ENCODE results near the gene CBR3. TPM values are rescaled to one million over a fixed set of nuclear protein-coding genes. Genes with fewer than 3 reads are reported as not detected.

CBR3 gene
- total RNA-seq, 4 donors from 2014 or later = 21.3 to 45.9 (median 37.9) TPM

DNA sequence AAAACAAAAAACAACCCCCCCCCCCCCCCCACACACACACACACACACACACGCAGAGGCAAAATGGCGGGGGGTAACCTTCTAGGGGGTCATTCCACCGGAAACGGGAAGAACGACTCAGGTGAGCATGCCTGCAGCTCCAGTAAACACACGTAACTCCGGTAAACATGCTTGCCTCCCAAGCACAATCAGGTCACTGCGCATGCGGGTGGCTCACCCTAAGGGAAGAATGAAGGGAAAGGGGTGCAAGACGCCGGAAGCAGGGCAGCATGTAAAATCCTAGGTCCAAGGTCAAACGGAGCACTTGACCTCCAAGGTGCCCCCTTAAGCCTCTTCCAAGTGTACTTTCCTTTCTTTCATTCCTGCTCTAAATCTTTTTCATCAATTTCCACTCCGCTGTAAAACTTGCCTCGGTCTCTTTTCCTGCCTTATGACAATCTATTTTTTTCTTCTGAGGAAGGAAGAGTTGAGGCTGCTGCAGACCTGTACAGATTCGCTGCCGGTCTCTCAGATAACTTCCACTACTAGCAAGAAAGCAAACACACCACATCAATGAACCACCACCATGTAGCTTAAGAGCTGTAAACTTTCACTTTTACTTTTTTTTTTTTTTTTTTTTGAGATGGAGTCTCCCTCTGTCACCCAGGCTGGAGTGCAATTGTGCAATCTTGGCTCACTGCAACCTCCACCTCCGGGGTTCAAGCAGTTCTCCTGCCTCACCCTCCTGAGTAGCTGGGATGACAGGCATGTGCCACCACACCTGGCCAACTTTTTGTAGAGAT, 21.0 kb upstream of the CBR3 start:
- DNase-seq (ENCODE audit: low spot score in 2 of 2) = no peak
- TF ChIP-seq POLR2A (IDR thresholded peaks at IDR 0.05) = no peak
- intact Hi-C loops (cut with DNase I; ENCODE audit: low total_unique reads) = loop anchor here (10.0 kb wide), 1 partner anchor 259 kb away; no protein-coding TSS in a partner anchor
- no peak overlapping the region for H3K4me3 ChIP-seq (ENCODE audit: low read depth, poor library complexity, severe bottlenecking)
- WGBS, 2 donors = 42 to 51% methylated on average over 17 of the region's 17 CpGs

DNA sequence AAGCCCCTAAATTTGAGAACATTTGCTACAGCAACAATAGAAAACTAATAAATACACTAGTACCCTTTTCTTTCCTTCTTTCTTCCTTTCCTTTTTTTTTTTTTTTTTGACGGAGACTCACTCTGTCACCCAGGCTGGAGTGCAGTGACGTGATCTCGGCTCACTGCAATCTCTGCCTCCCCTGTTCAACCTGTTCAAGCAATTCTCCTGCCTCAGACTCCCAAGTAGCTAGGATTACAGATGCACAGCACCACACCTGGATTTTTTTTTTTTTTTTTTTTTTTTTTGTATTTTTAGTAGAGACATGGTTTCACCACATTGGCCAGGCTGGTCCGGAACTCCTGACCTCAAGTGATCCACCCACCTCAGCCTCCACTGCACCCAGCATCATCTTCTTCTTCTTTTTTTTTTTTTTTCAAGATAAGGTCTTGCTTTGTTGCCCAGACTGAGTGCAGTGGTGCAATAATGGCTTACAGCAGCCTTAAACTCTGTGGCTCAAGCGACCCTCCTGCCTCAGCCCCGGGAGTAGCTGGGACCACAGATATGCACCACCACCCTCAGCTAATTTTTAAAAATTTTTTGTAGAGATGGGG, 19.6 kb upstream of the CBR3 start:
- WGBS, 2 donors = 82% methylated on average over 6 of the region's 6 CpGs
- DNase-seq (ENCODE audit: low spot score in 2 of 2) = no peak
- H3K4me3 ChIP-seq (ENCODE audit: low read depth, poor library complexity, severe bottlenecking) = no peak overlapping the region
- TF ChIP-seq POLR2A (IDR thresholded peaks at IDR 0.05) = no peak
- TF ChIP-seq, protein P1, sequence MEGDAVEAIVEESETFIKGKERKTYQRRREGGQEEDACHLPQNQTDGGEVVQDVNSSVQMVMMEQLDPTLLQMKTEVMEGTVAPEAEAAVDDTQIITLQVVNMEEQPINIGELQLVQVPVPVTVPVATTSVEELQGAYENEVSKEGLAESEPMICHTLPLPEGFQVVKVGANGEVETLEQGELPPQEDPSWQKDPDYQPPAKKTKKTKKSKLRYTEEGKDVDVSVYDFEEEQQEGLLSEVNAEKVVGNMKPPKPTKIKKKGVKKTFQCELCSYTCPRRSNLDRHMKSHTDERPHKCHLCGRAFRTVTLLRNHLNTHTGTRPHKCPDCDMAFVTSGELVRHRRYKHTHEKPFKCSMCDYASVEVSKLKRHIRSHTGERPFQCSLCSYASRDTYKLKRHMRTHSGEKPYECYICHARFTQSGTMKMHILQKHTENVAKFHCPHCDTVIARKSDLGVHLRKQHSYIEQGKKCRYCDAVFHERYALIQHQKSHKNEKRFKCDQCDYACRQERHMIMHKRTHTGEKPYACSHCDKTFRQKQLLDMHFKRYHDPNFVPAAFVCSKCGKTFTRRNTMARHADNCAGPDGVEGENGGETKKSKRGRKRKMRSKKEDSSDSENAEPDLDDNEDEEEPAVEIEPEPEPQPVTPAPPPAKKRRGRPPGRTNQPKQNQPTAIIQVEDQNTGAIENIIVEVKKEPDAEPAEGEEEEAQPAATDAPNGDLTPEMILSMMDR (IDR thresholded peaks at IDR 0.05) = no peak
- intact Hi-C loops (cut with DNase I; ENCODE audit: low total_unique reads) = loop anchor here (10.0 kb wide), 1 partner anchor 260 kb away; no protein-coding TSS in a partner anchor

DNA sequence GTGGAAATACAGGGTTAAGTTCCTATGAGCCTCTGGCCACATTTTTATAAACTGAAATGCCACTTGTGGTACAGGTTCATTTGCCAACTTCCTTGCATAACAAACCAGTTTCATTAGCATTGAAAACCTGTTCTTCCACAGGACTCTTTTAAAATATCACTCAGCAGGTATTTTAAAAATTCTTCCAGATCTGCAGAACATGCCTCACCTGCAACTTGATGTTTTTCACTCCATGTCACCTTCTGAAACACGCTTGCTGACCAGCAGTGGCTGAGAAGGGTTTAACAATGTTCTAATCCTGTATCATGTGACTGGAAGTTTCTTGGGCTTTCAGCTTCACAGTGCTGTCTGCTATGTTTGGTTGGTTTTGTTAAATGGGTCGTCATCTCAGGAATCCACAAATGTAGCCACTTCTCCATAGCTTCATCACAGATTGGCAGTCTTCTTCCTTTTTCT, 17.6 kb upstream of the CBR3 start:
- H3K4me3 ChIP-seq (ENCODE audit: low read depth, poor library complexity, severe bottlenecking) = no peak overlapping the region
- DNase-seq (ENCODE audit: low spot score in 2 of 2) = no peak
- WGBS, 2 donors = 39 to 45% methylated on average over 2 of the region's 2 CpGs
- TF ChIP-seq, protein P1 (IDR thresholded peaks at IDR 0.05) = no peak
- TF ChIP-seq POLR2A (IDR thresholded peaks at IDR 0.05) = no peak
- intact Hi-C loops (cut with DNase I; ENCODE audit: low total_unique reads) = loop anchor here (10.0 kb wide), 1 partner anchor 263 kb away; no protein-coding TSS in a partner anchor

GRCh38 chr21:36120304-36120888, 14.5 kb upstream of the CBR3 start:
- 71 to 72% methylated on average over 7 of the region's 7 CpGs for WGBS, 2 donors
- TF ChIP-seq POLR2A (IDR thresholded peaks at IDR 0.05) = no peak
- no peak overlapping the region for H3K4me3 ChIP-seq (ENCODE audit: low read depth, poor library complexity, severe bottlenecking)
- intact Hi-C loops (cut with DNase I; ENCODE audit: low total_unique reads) = no loop called here
- peak in 1 of 2 donors; percentile 92 for DNase-seq (ENCODE audit: low spot score in 2 of 2)

GRCh38 chr21:36122977-36123376, 11.9 kb upstream of the CBR3 start:
- 42 to 58% methylated on average over 4 of the region's 4 CpGs for WGBS, 2 donors
- intact Hi-C loops (cut with DNase I; ENCODE audit: low total_unique reads) = no loop called here
- H3K4me3 ChIP-seq (ENCODE audit: low read depth, poor library complexity, severe bottlenecking) = no peak overlapping the region
- no peak for TF ChIP-seq POLR2A (IDR thresholded peaks at IDR 0.05)
- TF ChIP-seq, protein P1 (IDR thresholded peaks at IDR 0.05) = no peak
- DNase-seq (ENCODE audit: low spot score in 2 of 2) = peak in 1 of 2 donors; percentile 60

GRCh38 chr21:36124395-36124794, 10.5 kb upstream of the CBR3 start:
- DNase-seq (ENCODE audit: low spot score in 2 of 2) = peak in 1 of 2 donors; percentile 37
- no peak overlapping the region for H3K4me3 ChIP-seq (ENCODE audit: low read depth, poor library complexity, severe bottlenecking)
- no peak for TF ChIP-seq POLR2A (IDR thresholded peaks at IDR 0.05)
- TF ChIP-seq, protein P1 (IDR thresholded peaks at IDR 0.05) = no peak
- WGBS, 2 donors = 95 to 98% methylated on average over 2 of the region's 2 CpGs
- intact Hi-C loops (cut with DNase I; ENCODE audit: low total_unique reads) = no loop called here
